Measurements from ENCODE around the gene CDCA5. TPM values are rescaled to one million over a fixed set of nuclear protein-coding genes. Genes with fewer than 3 reads are reported as not detected.

Gene CDCA5
- total RNA-seq, 1 experiment from 2014 or later, result 94.8 TPM

GRCh38 chr11:65130631-65131416 lies 47.0 kb upstream of the CDCA5 start:
- no peaks in the 10 kb centered on the region; a peak in 1 of 5 replicates for H3K9me3 Mint-ChIP-seq
- no peak overlapping the region for H2BK20ac ChIP-seq (ENCODE audit: low read depth, low read length, poor library complexity, severe bottlenecking)
- DNase-seq, result no peak
- no peaks in the 10 kb centered on the region for H3K27me3 ChIP-seq (ENCODE audit: insufficient read depth, low read length)
- H3K4me1 Mint-ChIP-seq, result peaks cover 11 to 16% of the 10 kb centered on the region in 2 experiments
- H4K8ac ChIP-seq (replicated peaks; ENCODE audit: insufficient read length, low read depth, low read length), result no peak overlapping the region
- H3K9ac ChIP-seq (ENCODE audit: extremely low read depth, insufficient read length, low read length), result no peak overlapping the region
- H3K27ac Mint-ChIP-seq, result no peak overlapping the region; a peak in 1 of 7 replicates
- no peak overlapping the region for H2AK5ac ChIP-seq (ENCODE audit: insufficient read length, low read length)
- H3K4ac ChIP-seq (ENCODE audit: low read depth, low read length), result no peak overlapping the region
- no peak overlapping the region for H2BK12ac ChIP-seq (ENCODE audit: insufficient read length, low read depth, low read length)
- no peak overlapping the region for H2BK120ac ChIP-seq (ENCODE audit: low read depth, low read length, poor library complexity, severe bottlenecking)
- no peak overlapping the region for H3T11ph ChIP-seq (ENCODE audit: low read length)
- H3K79me1 ChIP-seq (ENCODE audit: insufficient read depth, low read depth, low read length, poor library complexity, severe bottlenecking), result no peaks in the 10 kb centered on the region
- no peak overlapping the region for H3K14ac ChIP-seq (ENCODE audit: insufficient read depth, low read length)
- H2BK5ac ChIP-seq (ENCODE audit: insufficient read length, low read length), result no peak overlapping the region
- peak overlapping the region in 1 of 2 experiments; percentile 31; a peak in 1 of 5 replicates for H3K4me3 Mint-ChIP-seq
- peaks cover 14% of the 10 kb centered on the region for H3K23me2 ChIP-seq (ENCODE audit: insufficient read length, low read depth, low read length, poor library complexity, severe bottlenecking)
- no peak overlapping the region for H3K56ac ChIP-seq (ENCODE audit: insufficient read length, low read depth, low read length)
- H4K20me1 ChIP-seq (ENCODE audit: control insufficient read depth, insufficient read depth, insufficient read length), result no peaks in the 10 kb centered on the region
- no peak overlapping the region for H4K91ac ChIP-seq (ENCODE audit: insufficient read length, low read depth, low read length)
- no peak overlapping the region for H3K18ac ChIP-seq (ENCODE audit: insufficient read length, low read depth, low read length)
- H2BK15ac ChIP-seq (ENCODE audit: low read depth, low read length), result no peak overlapping the region
- TF ChIP-seq CTCF (conservative IDR thresholded peaks at IDR 0.05), result no peak
- H3K4me1 ChIP-seq (ENCODE audit: insufficient read depth, low read length), result no peaks in the 10 kb centered on the region
- no peaks in the 10 kb centered on the region for H3K9me3 ChIP-seq (ENCODE audit: control insufficient read depth, low read depth, low read length)
- no peak overlapping the region for H3K4me2 ChIP-seq (ENCODE audit: insufficient read depth, insufficient read length, low read length)
- no peak overlapping the region for H3K27ac ChIP-seq (ENCODE audit: insufficient read length, low read depth, low read length)
- no peak overlapping the region for H2AFZ ChIP-seq (ENCODE audit: low read length)
- H3K27me3 Mint-ChIP-seq (ENCODE audit: low read depth), result no peaks in the 10 kb centered on the region
- no CpG with 5 or more reads among the region's 19 CpGs for WGBS (ENCODE audit: extremely low coverage, insufficient read length, low lambda C conversion rate)
- no peak overlapping the region for H4K5ac ChIP-seq (ENCODE audit: insufficient read length, low read depth, low read length)
- no peaks in the 10 kb centered on the region for H3K79me2 ChIP-seq (ENCODE audit: insufficient read depth, low read length)
- no peak overlapping the region for H3K23ac ChIP-seq (ENCODE audit: insufficient read length, low read depth, low read length)
- peaks cover 8 to 52% (median 47%) of the 10 kb centered on the region in 3 experiments; a peak in 6 of 7 replicates for H3K36me3 Mint-ChIP-seq (ENCODE audit: insufficient read depth in 1 of 3, low read depth in 3 of 3)

All from H9 (cell line).